Epithelial cell of esophagus (primary cell): ENCODE measurements around the gene FOXF2.

Experiments
- DNase-seq: peaks from one replicate; pipeline ENCODE4 v3.0.0; 2010; ENCODE audit warnings: low read depth
- H3K4me3 ChIP-seq: 2 replicates; pipeline ENCODE4 v1.5.1; 2011; ENCODE audit warnings: mild to moderate bottlenecking, low read length, control low read depth
- CTCF ChIP-seq: IDR thresholded peaks from 2 replicates; pipeline ENCODE4 v1.5.1; 2011; ENCODE audit warnings: low read depth, mild to moderate bottlenecking, low read length, control low read depth, inconsistent platforms; ENCODE audit not compliant: insufficient read depth; ENCODE audit errors: missing control alignments

FOXF2 gene

GRCh38 chr6:1415416-1416063 lies 26.2 kb downstream of the FOXF2 start:
- DNase-seq = no peak
- no peak for TF ChIP-seq CTCF
- H3K4me3 ChIP-seq = no peak overlapping the region

GRCh38 chr6:1416191-1416760 lies 26.9 kb downstream of the FOXF2 start:
- TF ChIP-seq CTCF = no peak
- H3K4me3 ChIP-seq = no peak overlapping the region
- no peak for DNase-seq

- DNase-seq = no peak
Measured at GRCh38 chr6:1416820-1417219, 27.4 kb downstream of the FOXF2 start.

GRCh38 chr6:1417718-1418117 lies 28.3 kb downstream of the FOXF2 start:
- H3K4me3 ChIP-seq = no peak overlapping the region
- no peak for TF ChIP-seq CTCF
- DNase-seq = no peak

More at GRCh38 chr6:1416820-1417219, 27.4 kb downstream of the FOXF2 start:
- no peak for TF ChIP-seq CTCF
- no peak overlapping the region for H3K4me3 ChIP-seq

- no peak for DNase-seq
- TF ChIP-seq CTCF = no peak
Measured at GRCh38 chr6:1418471-1419191, 29.3 kb downstream of the FOXF2 start.

GRCh38 chr6:1420382-1420781 lies 31.0 kb downstream of the FOXF2 start:
- no peak for TF ChIP-seq CTCF
- no peak for DNase-seq
- no peak overlapping the region for H3K4me3 ChIP-seq

More at GRCh38 chr6:1418471-1419191, 29.3 kb downstream of the FOXF2 start:
- H3K4me3 ChIP-seq = no peak overlapping the region
